Neuron (in vitro differentiated cells): ENCODE results near the gene AKAP11.

Experiments used
- H2AFZ ChIP-seq: one replicate; pipeline ENCODE4 v1.6.1; 2013; ENCODE audit warnings: low read depth, mild to moderate bottlenecking, inconsistent platforms, low read length, moderate library complexity
- H3K27me3 ChIP-seq: one replicate; pipeline ENCODE4 v1.6.1; 2013; ENCODE audit warnings: low read length; ENCODE audit not compliant: insufficient read depth
- H3K36me3 ChIP-seq: one replicate; pipeline ENCODE4 v1.6.1; 2013; ENCODE audit warnings: low read length; ENCODE audit not compliant: insufficient read depth
- H3K4me1 ChIP-seq: one replicate; pipeline ENCODE4 v1.6.1; 2013; ENCODE audit warnings: low read length; ENCODE audit not compliant: insufficient read depth
- H3K4me3 ChIP-seq: 2 replicates; pipeline ENCODE4 v1.5.1; 2013; ENCODE audit warnings: mild to moderate bottlenecking, low read length, moderate library complexity
- H3K9me3 ChIP-seq: one replicate; pipeline ENCODE4 v1.6.1; 2013; ENCODE audit warnings: low read length

AKAP11 gene

GRCh38 chr13:42328672-42329071 is 56.7 kb downstream of the AKAP11 start:
- peaks cover 8% of the 10 kb centered on the region for H3K4me1 ChIP-seq
- H2AFZ ChIP-seq, result no peak overlapping the region
- H3K27me3 ChIP-seq, result no peaks in the 10 kb centered on the region
- no peaks in the 10 kb centered on the region for H3K36me3 ChIP-seq
- no peak overlapping the region for H3K4me3 ChIP-seq
- H3K9me3 ChIP-seq, result no peaks in the 10 kb centered on the region

- H3K27me3 ChIP-seq, result no peaks in the 10 kb centered on the region
- H3K4me1 ChIP-seq, result peaks cover 8% of the 10 kb centered on the region
- H3K9me3 ChIP-seq, result no peaks in the 10 kb centered on the region
- H3K4me3 ChIP-seq, result no peak overlapping the region
- H2AFZ ChIP-seq, result no peak overlapping the region
- H3K36me3 ChIP-seq, result no peaks in the 10 kb centered on the region
These were observed 57.3 kb downstream of the AKAP11 start for GRCh38 chr13:42329239-42329638.

- Histone ChIP-seq H3K27me3 (no peaks in the 10 kb centered on the region), H3K9me3 (no peaks in the 10 kb centered on the region)
These were observed 59.1 kb downstream of the AKAP11 start for GRCh38 chr13:42331009-42331408.

GRCh38 chr13:42333613-42334328 is 61.8 kb downstream of the AKAP11 start:
- Histone ChIP-seq H3K9me3 (no peaks in the 10 kb centered on the region), H3K4me1 (peaks cover 8% of the 10 kb centered on the region), H3K4me3 (no peak overlapping the region), H3K36me3 (no peaks in the 10 kb centered on the region), H3K27me3 (no peaks in the 10 kb centered on the region), H2AFZ (no peak overlapping the region)

More at GRCh38 chr13:42331009-42331408, 59.1 kb downstream of the AKAP11 start:
- Histone ChIP-seq H2AFZ (no peak overlapping the region), H3K4me3 (no peak overlapping the region), H3K4me1 (peaks cover 8% of the 10 kb centered on the region), H3K36me3 (no peaks in the 10 kb centered on the region)

GRCh38 chr13:42334329-42334706 is 62.4 kb downstream of the AKAP11 start:
- H3K9me3 ChIP-seq, result no peaks in the 10 kb centered on the region
- no peak overlapping the region for H2AFZ ChIP-seq
- peaks cover 8% of the 10 kb centered on the region for H3K4me1 ChIP-seq
- H3K4me3 ChIP-seq, result no peak overlapping the region
- no peaks in the 10 kb centered on the region for H3K27me3 ChIP-seq
- no peaks in the 10 kb centered on the region for H3K36me3 ChIP-seq

GRCh38 chr13:42337808-42338600 is 66.1 kb downstream of the AKAP11 start:
- no peaks in the 10 kb centered on the region for H3K9me3 ChIP-seq
- no peaks in the 10 kb centered on the region for H3K36me3 ChIP-seq
- H3K4me1 ChIP-seq, result no peaks in the 10 kb centered on the region
- H3K4me3 ChIP-seq, result no peak overlapping the region
- no peak overlapping the region for H2AFZ ChIP-seq
- H3K27me3 ChIP-seq, result no peaks in the 10 kb centered on the region

- H3K4me3 ChIP-seq, result no peak overlapping the region
- no peaks in the 10 kb centered on the region for H3K9me3 ChIP-seq
- no peaks in the 10 kb centered on the region for H3K4me1 ChIP-seq
- no peak overlapping the region for H2AFZ ChIP-seq
- H3K36me3 ChIP-seq, result no peaks in the 10 kb centered on the region
- H3K27me3 ChIP-seq, result no peaks in the 10 kb centered on the region
These were observed 73.4 kb downstream of the AKAP11 start for GRCh38 chr13:42345367-42345766.

- Histone ChIP-seq H3K36me3 (no peaks in the 10 kb centered on the region), H3K4me3 (no peak overlapping the region), H2AFZ (no peak overlapping the region), H3K4me1 (no peaks in the 10 kb centered on the region), H3K27me3 (no peaks in the 10 kb centered on the region), H3K9me3 (no peaks in the 10 kb centered on the region)
These were observed 76.6 kb downstream of the AKAP11 start for GRCh38 chr13:42348576-42348975.

GRCh38 chr13:42350141-42350540 is 78.2 kb downstream of the AKAP11 start:
- Histone ChIP-seq H3K36me3 (no peaks in the 10 kb centered on the region), H2AFZ (no peak overlapping the region), H3K4me3 (no peak overlapping the region), H3K27me3 (no peaks in the 10 kb centered on the region), H3K4me1 (no peaks in the 10 kb centered on the region), H3K9me3 (no peaks in the 10 kb centered on the region)

- Histone ChIP-seq H3K36me3 (no peaks in the 10 kb centered on the region), H2AFZ (no peak overlapping the region), H3K4me1 (no peaks in the 10 kb centered on the region), H3K27me3 (no peaks in the 10 kb centered on the region), H3K4me3 (no peak overlapping the region), H3K9me3 (no peaks in the 10 kb centered on the region)
These were observed 82.5 kb downstream of the AKAP11 start for GRCh38 chr13:42354241-42355091.

- Histone ChIP-seq H3K4me3 (no peak overlapping the region), H3K36me3 (no peaks in the 10 kb centered on the region), H3K9me3 (no peaks in the 10 kb centered on the region), H3K4me1 (no peaks in the 10 kb centered on the region), H3K27me3 (no peaks in the 10 kb centered on the region), H2AFZ (no peak overlapping the region)
These were observed 83.1 kb downstream of the AKAP11 start for GRCh38 chr13:42355092-42355485.

GRCh38 chr13:42355491-42356183 is 83.7 kb downstream of the AKAP11 start:
- no peaks in the 10 kb centered on the region for H3K4me1 ChIP-seq
- H3K9me3 ChIP-seq, result no peaks in the 10 kb centered on the region
- H3K4me3 ChIP-seq, result no peak overlapping the region
- no peaks in the 10 kb centered on the region for H3K36me3 ChIP-seq
- no peak overlapping the region for H2AFZ ChIP-seq
- no peaks in the 10 kb centered on the region for H3K27me3 ChIP-seq
